GM23248 (cell line): ENCODE results near the gene NSMF. TPM values are rescaled to one million over a fixed set of nuclear protein-coding genes. Genes with fewer than 3 reads are reported as not detected.

Experiments
- DNase-seq: peaks from one replicate; pipeline ENCODE4 v3.0.0-alpha.2; 2015
- H2AFZ ChIP-seq: fragments of 200-600 bp; sonication (generic); 2 replicates; pipeline ENCODE4 v1.6.1; 2016; ENCODE audit warnings: antibody characterized with exemption
- H3F3A ChIP-seq: fragments of 200-600 bp; sonication (generic); 2 replicates; pipeline ENCODE4 v1.6.1; 2016; ENCODE audit warnings: mild to moderate bottlenecking, antibody characterized with exemption, mixed run types; ENCODE audit not compliant: insufficient read depth
- H3K27ac ChIP-seq: fragments of 200-600 bp; sonication (generic); 2 replicates; pipeline ENCODE4 v1.5.1; 2016; ENCODE audit warnings: mild to moderate bottlenecking
- H3K27me3 ChIP-seq: fragments of 200-600 bp; sonication (generic); replicated peaks from 2 replicates; pipeline ENCODE4 v1.6.1; 2016; ENCODE audit warnings: mild to moderate bottlenecking; ENCODE audit not compliant: insufficient read depth
- H3K36me3 ChIP-seq: fragments of 200-600 bp; sonication (generic); 2 replicates; pipeline ENCODE4 v1.6.1; 2016; ENCODE audit warnings: low read depth, mild to moderate bottlenecking
- H3K4me1 ChIP-seq: fragments of 200-600 bp; sonication (generic); 2 replicates; pipeline ENCODE4 v1.6.1; 2016; ENCODE audit warnings: mild to moderate bottlenecking; ENCODE audit not compliant: insufficient read depth
- H3K4me2 ChIP-seq: fragments of 200-600 bp; sonication (generic); one replicate; pipeline ENCODE4 v1.6.1; 2016; ENCODE audit warnings: mild to moderate bottlenecking; ENCODE audit not compliant: unreplicated experiment
- H3K4me3 ChIP-seq: fragments of 200-600 bp; sonication (generic); 2 replicates; pipeline ENCODE4 v1.5.1; 2016; ENCODE audit warnings: mild to moderate bottlenecking
- H3K79me2 ChIP-seq: fragments of 200-600 bp; sonication (generic); 2 replicates; pipeline ENCODE4 v1.6.1; 2016; ENCODE audit warnings: mild to moderate bottlenecking; ENCODE audit not compliant: insufficient read depth
- H3K9ac ChIP-seq: fragments of 200-600 bp; sonication (generic); 2 replicates; pipeline ENCODE4 v1.6.1; 2016; ENCODE audit warnings: mild to moderate bottlenecking
- H3K9me2 ChIP-seq: fragments of 200-600 bp; sonication (generic); 2 replicates; pipeline ENCODE4 v1.6.1; 2016; ENCODE audit warnings: mixed run types, mild to moderate bottlenecking, moderate library complexity; ENCODE audit not compliant: insufficient read depth
- H3K9me3 ChIP-seq: fragments of 200-600 bp; sonication (generic); one replicate; pipeline ENCODE4 v1.6.1; 2017; ENCODE audit warnings: low read depth
- H4K20me1 ChIP-seq: fragments of 200-600 bp; sonication (generic); 2 replicates; pipeline ENCODE4 v1.6.0; 2016; ENCODE audit not compliant: insufficient read depth
- EZH2 ChIP-seq: fragments of 200-600 bp; sonication (generic); IDR thresholded peaks from 2 replicates; pipeline ENCODE4 v1.6.1; 2018; ENCODE audit warnings: antibody characterized with exemption, mild to moderate bottlenecking; ENCODE audit not compliant: insufficient read depth, poor library complexity, severe bottlenecking
- EZH2phosphoT487 ChIP-seq: fragments of 200-600 bp; sonication (generic); IDR thresholded peaks from 2 replicates; pipeline ENCODE4 v1.6.1; 2018; ENCODE audit warnings: antibody characterized with exemption, moderate library complexity, mild to moderate bottlenecking, low read depth; ENCODE audit not compliant: insufficient read depth
- WGBS, 2 experiments: methylation state at CpG; one replicate each; pipeline ENCODE4 v1.1.6; 2015 to 2017; ENCODE audit warnings: low lambda C conversion rate in 2 of 2, low coverage in 1 of 2; ENCODE audit errors: missing lambda C conversion rate in 2 of 2; 5-methylcytosine and 5-hydroxymethylcytosine counted together
- in situ Hi-C: fragments of 300-500 bp; cut with MboI; formaldehyde crosslinking; loops from 2 replicates; pipeline ENCODE4 v1.15.0; 2020
- polyA plus RNA-seq: library from polyadenylated mRNA; unstranded; fragments of >200 nt; fragmentation: Nextera tagmentation; extraction: Ambion mirVana; gene quantifications from 2 replicates; pipeline ENCODE4 v1.2.1, GENCODE V29; 2016
- total RNA-seq: library from RNA; depleted of rRNA; stranded (reverse); fragments of >200 nt; shearing (Covaris generic); gene quantifications from 2 replicates; pipeline ENCODE4 v1.2.3, GENCODE V29; 2014

Gene NSMF
- total and polyA plus RNA-seq, 2 experiments from 2014 or later: 13.5 to 29.1 TPM

DNA sequence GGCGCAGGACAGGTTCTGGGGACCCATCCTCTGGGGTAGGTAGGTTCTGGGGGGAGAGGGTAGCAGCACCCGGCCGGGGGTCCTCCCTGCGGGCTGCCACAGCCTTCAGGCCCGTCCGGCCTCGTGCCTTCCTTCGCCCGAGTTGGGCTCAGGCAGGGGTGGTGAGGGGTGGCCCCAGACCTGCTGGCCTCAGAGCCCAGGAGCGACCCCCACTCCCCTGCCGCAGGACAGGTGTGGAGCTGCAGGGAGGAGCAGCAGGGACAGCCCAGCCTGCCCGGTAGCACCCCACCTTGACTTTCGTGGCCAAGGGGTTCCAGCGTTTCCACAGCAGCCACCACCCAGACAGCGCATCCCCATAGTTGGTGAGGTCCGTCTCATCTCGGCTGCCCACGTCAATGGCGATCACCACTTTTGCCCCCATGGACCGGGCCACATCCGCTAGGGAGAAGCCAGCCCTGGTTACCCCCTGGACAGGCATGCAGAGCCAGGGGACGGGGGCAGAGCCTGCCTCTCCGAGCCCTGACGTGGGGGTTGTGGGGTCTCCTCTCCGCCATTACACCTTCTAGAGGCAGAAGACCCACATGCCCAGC is 3.4 kb upstream of the NSMF start:
- H3K79me2 ChIP-seq: no peaks in the 10 kb centered on the region
- no peaks in the 10 kb centered on the region for H3K9me2 ChIP-seq
- H3K9me3 ChIP-seq: no peaks in the 10 kb centered on the region
- H3K27me3 ChIP-seq: no peaks in the 10 kb centered on the region
- no peak overlapping the region for H3K4me2 ChIP-seq
- H3F3A ChIP-seq: no peaks in the 10 kb centered on the region
- H3K36me3 ChIP-seq: no peaks in the 10 kb centered on the region
- H3K4me1 ChIP-seq: no peaks in the 10 kb centered on the region
- H3K9ac ChIP-seq: no peak overlapping the region
- no peaks in the 10 kb centered on the region for H4K20me1 ChIP-seq
- H3K27ac ChIP-seq: no peak overlapping the region
- WGBS, 2 experiments: 95% methylated on average over 23 of the region's 25 CpGs
- H3K4me3 ChIP-seq: no peak overlapping the region
- no peak overlapping the region for H2AFZ ChIP-seq
- no peak for DNase-seq
- in situ Hi-C loops: no loop called here
- TF ChIP-seq EZH2phosphoT487 (no peak), EZH2 (no peak)

GRCh38 chr9:137461663-137462395 is 2.7 kb upstream of the NSMF start:
- H3K4me3 ChIP-seq: no peak overlapping the region
- no peaks in the 10 kb centered on the region for H3K36me3 ChIP-seq
- H3K4me1 ChIP-seq: no peaks in the 10 kb centered on the region
- no peak overlapping the region for H3K4me2 ChIP-seq
- no peak overlapping the region for H2AFZ ChIP-seq
- H4K20me1 ChIP-seq: no peaks in the 10 kb centered on the region
- no peak for DNase-seq
- no peaks in the 10 kb centered on the region for H3F3A ChIP-seq
- H3K9me2 ChIP-seq: no peaks in the 10 kb centered on the region
- no peak overlapping the region for H3K9ac ChIP-seq
- in situ Hi-C loops: no loop called here
- no peak overlapping the region for H3K27ac ChIP-seq
- 90 to 97% methylated on average over 35 to 52 of the region's 52 CpGs for WGBS, 2 experiments
- no peaks in the 10 kb centered on the region for H3K79me2 ChIP-seq
- TF ChIP-seq EZH2phosphoT487 (no peak), EZH2 (no peak)
- no peaks in the 10 kb centered on the region for H3K9me3 ChIP-seq
- no peaks in the 10 kb centered on the region for H3K27me3 ChIP-seq

DNA sequence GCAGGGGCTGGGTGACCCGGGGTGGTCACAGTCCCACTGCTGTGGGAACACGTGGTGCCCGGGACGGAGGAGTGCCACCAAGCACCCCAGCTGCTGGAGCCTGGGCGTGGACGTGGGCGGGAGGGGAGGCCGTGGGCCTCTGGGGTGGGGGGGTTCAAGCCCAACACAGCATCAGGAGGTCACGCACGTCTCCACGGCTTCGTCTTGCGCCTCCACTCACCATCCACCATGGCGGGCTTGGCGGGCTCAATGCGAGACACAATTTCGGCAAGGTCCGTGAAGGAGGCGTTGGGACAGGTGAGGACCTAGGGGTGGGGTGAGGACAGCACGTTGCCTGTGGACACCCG is 2.2 kb upstream of the NSMF start:
- Histone ChIP-seq H3K9ac (no peak overlapping the region), H3K27me3 (no peaks in the 10 kb centered on the region), H3K9me3 (no peaks in the 10 kb centered on the region), H3K4me2 (no peak overlapping the region), H2AFZ (no peak overlapping the region), H3K4me1 (no peaks in the 10 kb centered on the region), H4K20me1 (no peaks in the 10 kb centered on the region), H3K27ac (no peak overlapping the region), H3K36me3 (no peaks in the 10 kb centered on the region), H3F3A (no peaks in the 10 kb centered on the region), H3K79me2 (no peaks in the 10 kb centered on the region), H3K4me3 (no peak overlapping the region), H3K9me2 (no peaks in the 10 kb centered on the region)
- TF ChIP-seq EZH2phosphoT487 (no peak), EZH2 (no peak)
- in situ Hi-C loops: no loop called here
- WGBS, 2 experiments: 86 to 91% methylated on average over 15 to 21 of the region's 21 CpGs
- no peak for DNase-seq

DNA sequence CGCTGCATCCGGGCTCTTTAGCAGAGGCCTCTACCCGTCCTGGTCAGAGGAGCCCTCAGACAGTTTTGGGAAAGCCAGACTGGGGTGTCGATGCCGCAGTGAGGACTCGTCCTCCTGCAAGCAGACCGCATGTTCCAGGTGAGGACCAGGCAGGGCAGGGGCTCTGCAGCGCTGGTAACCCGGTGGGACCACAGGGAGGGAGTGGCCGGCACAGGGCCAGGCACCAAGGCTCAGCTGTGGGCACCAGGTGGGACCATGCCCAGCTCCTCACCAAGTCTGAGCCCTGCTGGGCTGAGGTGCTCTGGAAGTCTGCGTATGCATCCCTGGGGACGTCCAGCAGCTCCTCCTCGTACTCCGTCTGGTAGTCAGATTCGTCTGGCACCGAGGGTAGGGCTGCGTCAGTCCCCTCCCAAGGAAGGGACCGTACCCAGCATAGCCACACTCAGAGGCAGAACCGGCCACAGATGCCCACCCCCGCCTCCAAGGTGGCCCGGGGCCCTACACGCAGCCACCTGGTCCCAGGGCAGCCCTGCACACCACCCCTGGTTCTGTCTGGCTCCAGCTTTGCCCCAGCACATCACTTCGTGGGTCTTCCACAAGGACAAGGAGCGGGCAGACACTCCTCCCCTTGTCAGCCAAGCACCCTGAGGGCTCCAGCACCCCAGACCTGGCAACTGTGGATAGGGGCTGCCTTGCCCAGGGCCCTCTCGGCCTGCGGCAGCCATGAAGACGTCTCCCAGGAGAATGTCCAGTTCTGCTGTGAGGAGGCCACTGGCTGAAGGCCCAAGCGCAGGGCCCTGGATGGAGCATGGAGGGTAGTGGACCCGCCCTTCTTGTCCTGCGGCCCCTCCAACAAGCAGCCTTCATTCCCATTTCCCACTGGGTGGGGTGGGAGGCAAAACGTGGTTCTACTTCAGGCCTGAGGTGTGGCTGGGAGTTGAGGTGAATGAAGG is 1.5 kb upstream of the NSMF start:
- no peak for DNase-seq

More for the DNA sequence above, 1.5 kb upstream of the NSMF start:
- Histone ChIP-seq H3K4me3 (no peak overlapping the region), H3K79me2 (no peaks in the 10 kb centered on the region), H3K27me3 (no peaks in the 10 kb centered on the region), H3K36me3 (no peaks in the 10 kb centered on the region), H3K9me3 (no peaks in the 10 kb centered on the region), H3K9ac (no peak overlapping the region), H3K9me2 (no peaks in the 10 kb centered on the region), H3K4me1 (no peaks in the 10 kb centered on the region), H3K4me2 (no peak overlapping the region), H3K27ac (no peak overlapping the region), H2AFZ (no peak overlapping the region), H4K20me1 (no peaks in the 10 kb centered on the region), H3F3A (no peaks in the 10 kb centered on the region)
- TF ChIP-seq EZH2 (no peak), EZH2phosphoT487 (no peak)
- WGBS, 2 experiments: 92 to 94% methylated on average over 30 to 31 of the region's 31 CpGs
- in situ Hi-C loops: no loop called here
